ENCODE results near the gene C3orf22. TPM values are rescaled to one million over a fixed set of nuclear protein-coding genes. Genes with fewer than 3 reads are reported as not detected.

Gene C3orf22
- total and polyA plus RNA-seq, 9 of the 15 experiments (the other 6 are each of a cell fraction or from before 2014, with no cell fraction given): not detected

DNA sequence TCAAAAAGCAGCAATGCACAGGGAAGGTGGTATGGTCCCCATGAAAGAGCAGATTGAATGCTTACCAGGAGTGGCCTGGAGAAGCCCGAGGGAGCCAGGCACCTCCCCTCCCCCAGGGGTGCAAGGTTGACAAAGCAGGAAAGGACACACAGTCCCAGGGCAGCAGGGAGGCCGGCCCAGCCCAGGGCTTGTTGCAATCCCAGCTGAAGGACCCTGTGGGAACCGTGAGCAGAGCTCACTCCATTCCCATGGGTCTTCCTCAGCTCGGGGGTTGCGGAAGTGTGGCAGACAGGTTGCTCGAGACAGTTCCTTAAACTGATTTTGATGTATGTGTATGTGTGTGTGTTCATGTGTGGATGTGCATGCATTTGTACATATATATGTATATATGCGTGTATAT lies 57.0 kb downstream of the C3orf22 start (continued):
- TF ChIP-seq ZNF551 (CRISPR knock-in tag; IDR thresholded peaks at IDR 0.05) (no peak), ZNF778 (CRISPR knock-in tag; IDR thresholded peaks at IDR 0.05) (no peak), TFAM (CRISPR knock-in tag; conservative IDR thresholded peaks at IDR 0.05) (no peak)

DNA sequence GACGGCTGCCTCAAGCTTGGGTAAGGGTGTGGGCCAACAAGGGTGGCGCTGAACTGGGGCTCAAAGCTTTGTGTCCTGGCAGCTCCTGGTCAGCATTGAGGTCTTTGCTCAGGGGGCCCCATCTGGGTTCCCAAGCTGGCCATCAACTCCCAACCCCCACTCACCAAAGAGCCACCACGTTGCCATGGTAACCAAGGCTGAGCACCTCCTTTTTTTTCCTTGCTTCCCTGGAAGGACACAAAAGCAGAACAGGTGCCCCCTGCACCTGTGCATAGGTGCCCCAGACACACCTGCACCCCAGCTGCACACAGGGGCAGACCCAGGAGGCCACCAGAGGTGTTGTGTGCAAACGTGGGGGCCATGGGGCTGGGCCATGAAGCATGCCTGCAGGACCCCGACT lies 57.7 kb downstream of the C3orf22 start:
- intact Hi-C loops (cut with micrococcal nuclease): no loop called here
- no peak for ATAC-seq
- H3K79me2 ChIP-seq (ENCODE audit: control insufficient read depth, insufficient read depth, low read length): no peaks in the 10 kb centered on the region
- no peak overlapping the region for H3K4me2 ChIP-seq (ENCODE audit: insufficient read depth, low read length)
- no peaks in the 10 kb centered on the region for H3K9me3 ChIP-seq (replicated peaks; ENCODE audit: control insufficient read depth, insufficient read depth, low read depth, low read length)
- FAIRE-seq: no peak
- no peaks in the 10 kb centered on the region for H3K4me1 ChIP-seq (replicated peaks in 1 of 2; ENCODE audit: control insufficient read depth in 2 of 2, insufficient read depth in 2 of 2, low read length in 2 of 2)
- DNase-seq (ENCODE audit: extremely low read depth in 1 of 4, low spot score in 3 of 4): no peak
- no peaks in the 10 kb centered on the region for H3K36me3 ChIP-seq (ENCODE audit: control insufficient read depth, insufficient read depth, low read length)
- no peak overlapping the region for H3K9ac ChIP-seq (ENCODE audit: insufficient read depth in 1 of 2, low read depth in 2 of 2, low read length in 2 of 2)
- no peaks in the 10 kb centered on the region for H4K20me1 ChIP-seq (replicated peaks; ENCODE audit: control insufficient read depth, insufficient read depth, low read length)
- no peak overlapping the region for H2AFZ ChIP-seq (ENCODE audit: low read depth, low read length)
- H3K27me3 ChIP-seq (ENCODE audit: control insufficient read depth in 2 of 2, insufficient read depth in 2 of 2, low read length in 2 of 2): peaks cover 2 to 23% of the 10 kb centered on the region in 2 experiments; a peak in 3 of 5 replicates
- no TSS peak for BruUV-seq (replicated peaks)
- no peak overlapping the region for H3K27ac ChIP-seq (ENCODE audit: extremely low read depth, low read depth, low read length)
- ChIA-PET CTCF (ENCODE audit: low intra/inter-chr PET ratio) (no interaction called here), POLR2A (no interaction called here)
- 3% methylated on average over 4 of the region's 5 CpGs for WGBS (ENCODE audit: insufficient coverage, low coverage, missing lambda C conversion rate)
- TF ChIP-seq CEBPG (CRISPR knock-in tag; IDR thresholded peaks at IDR 0.05): no peak
- TF ChIP-seq CEBPG (tag; conservative IDR thresholded peaks at IDR 0.05 in 1 of 2, IDR thresholded peaks at IDR 0.05 in 1 of 2): no peak
- TF ChIP-seq CHD1 (IDR thresholded peaks at IDR 0.05; ENCODE audit: low read length): no peak
- peak; percentile 81 for TF ChIP-seq RFX1 (IDR thresholded peaks at IDR 0.05)
- no peak for TF ChIP-seq CAMTA2 (CRISPR knock-in tag; conservative IDR thresholded peaks at IDR 0.05)
- in situ Hi-C loops (cut with MboI): no loop called here
- H3K9me1 ChIP-seq (ENCODE audit: control insufficient read depth, insufficient read depth, low read length): no peaks in the 10 kb centered on the region
- H3K4me3 ChIP-seq: no peak overlapping the region

Data from K562 (cell line).